ENCODE results near the gene MAST2.
"Not testable (repeated sequence)": the region's sequence is repeated elsewhere in the genome, so short reads cannot be mapped to it uniquely, and the experiment has no call there.

The MAST2 gene

DNA sequence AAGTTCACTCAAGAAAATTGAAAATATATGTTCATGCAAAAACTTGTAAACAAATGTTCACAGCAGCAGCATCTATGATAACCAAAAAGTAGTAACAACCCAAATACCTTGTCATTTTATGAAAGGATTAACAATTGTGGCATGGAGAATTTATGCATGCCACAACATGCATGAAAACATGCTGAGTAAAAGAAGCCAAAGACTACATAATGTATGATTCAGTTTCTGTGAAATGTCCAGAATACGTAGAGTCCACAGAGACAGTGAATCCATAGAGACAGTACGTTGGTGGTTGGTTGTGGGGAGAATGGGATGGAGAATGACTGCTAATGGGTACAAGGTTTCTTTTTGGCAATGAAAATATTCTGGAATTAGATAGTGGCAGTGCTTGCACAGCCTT, 148.7 kb downstream of the MAST2 start:
- DNase-seq, result no peak

DNA sequence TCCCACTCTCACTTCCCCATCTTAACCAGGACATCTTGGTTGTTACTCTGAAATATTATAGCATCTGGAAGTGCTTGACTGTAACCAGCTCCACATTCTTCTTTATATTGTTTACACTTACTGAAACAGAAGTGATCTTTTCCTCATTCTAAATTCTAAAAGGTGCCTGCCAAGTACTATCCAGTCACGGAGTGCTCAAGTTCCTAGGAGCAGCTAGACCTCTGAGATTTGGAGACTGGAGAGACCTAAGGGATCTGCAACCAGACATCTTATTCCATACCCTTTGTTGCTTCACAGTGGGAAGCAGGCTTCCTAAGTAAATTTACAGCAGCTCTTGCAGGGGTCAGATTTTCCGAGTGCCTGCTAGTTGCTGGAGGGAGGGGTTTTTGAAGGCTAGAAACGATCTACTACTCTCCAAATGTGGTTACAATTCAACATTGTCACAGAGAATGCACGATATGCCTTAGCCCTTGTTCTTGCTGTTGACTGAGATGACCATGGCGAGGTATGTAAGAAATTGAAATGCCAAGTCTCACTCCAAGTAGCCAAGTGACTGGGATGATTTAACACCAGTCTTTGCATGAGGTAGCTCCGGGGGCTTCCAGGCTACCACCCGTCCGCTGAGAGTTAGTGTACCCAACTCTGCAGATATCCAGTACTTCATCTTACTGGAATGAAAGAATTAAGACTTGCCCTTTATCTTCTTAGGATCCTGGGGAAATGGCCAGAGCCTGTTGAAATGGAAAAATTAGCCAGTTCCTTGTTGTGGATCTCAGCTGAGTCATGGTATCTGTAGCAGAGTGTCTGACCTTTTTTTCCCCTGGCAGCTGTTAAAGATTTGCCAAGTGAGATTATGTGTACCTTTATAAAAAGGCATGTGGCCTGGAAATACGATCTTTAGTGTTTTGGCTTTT, 150.8 kb downstream of the MAST2 start:
- no peak for DNase-seq

DNA sequence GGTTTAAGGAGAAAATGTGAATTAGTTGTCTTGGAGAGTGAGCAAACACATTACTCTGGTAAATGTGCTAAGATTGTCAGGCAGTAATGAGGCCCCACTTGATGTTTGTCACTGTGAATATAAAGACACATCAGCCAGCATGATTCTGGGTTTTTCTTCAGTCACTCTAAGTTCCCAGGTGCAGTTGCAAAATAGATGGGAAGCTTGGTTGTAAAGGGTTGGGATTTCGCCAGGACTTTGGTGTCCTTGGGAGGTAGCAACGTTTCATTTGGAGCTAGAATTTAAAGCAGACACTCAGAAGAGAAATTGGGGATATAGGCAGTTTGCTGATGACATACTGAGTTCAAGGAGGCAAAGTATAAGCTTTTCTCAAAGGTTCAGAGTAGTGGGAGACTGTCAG, 154.3 kb downstream of the MAST2 start:
- DNase-seq, result no peak

DNA sequence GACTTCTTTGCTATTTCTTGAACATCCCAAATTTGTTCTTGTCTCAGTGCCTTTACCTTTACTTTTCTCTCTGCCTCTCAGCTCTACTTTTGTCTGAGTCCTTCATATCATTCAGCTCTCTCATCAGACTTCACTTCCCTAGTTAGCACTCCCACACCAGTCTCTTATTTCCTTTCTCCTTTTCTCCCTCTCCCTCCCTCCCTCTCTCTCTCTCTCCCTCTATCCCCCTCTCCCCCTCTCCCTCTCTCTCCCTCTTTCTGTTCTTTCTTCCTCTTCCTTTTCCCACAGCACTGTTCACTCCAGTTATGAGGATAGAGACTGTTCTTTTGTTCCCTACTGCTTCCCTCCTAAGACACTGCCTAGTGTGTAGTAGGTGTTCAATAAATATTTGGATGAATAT, 154.9 kb downstream of the MAST2 start:
- no peak for DNase-seq

DNA sequence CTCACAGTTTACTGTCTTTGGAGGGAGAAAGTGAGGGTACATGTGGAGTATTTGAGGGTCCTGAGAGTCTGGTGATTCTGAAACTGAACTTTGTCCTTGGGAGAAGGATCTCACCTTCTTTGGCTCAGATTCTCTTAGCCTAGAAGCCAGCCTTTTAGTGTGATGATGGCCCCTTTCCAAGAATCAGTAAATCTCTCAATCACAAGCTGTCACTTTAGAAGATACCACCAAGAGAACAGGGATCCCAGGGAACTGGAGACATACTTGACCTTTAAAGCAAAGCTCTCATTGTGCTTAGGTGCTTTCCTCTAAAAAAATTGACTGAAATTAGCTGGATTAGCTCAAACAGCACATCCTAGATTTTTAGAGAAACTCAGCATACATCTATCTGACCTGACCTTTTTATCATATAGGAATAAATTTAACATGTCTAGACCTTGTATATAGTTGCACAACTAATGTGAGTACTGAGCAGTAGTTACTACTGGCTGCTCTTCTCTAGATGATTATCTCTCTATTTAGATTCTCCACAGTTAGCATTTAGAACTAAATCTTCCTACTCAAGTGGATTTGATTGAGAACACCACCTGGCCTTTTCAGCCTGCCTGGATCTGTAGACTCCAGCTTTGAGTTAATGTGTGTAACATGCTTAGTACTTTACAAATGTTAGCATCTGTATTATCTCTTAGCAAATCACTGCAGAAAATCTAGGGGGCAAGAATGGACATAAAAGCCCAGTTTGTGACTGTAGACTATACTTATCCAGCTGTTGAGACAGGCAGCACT, 157.7 kb downstream of the MAST2 start:
- no peak for DNase-seq

DNA sequence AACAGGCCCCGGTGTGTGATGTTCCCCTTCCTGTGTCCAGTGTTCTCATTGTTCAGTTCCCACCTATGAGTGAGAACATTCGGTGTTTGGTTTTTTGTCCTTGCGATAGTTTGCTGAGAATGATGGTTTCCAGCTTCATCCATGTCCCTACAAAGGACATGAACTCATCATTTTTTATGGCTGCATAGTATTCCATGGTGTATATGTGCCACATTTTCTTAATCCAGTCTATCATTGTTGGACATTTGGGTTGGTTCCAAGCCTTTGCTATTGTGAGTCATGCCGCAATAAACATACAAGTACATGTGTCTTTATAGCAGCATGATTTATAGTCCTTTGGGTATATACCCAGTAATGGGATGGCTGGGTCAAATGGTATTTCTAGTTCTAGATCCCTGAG, 158.5 kb downstream of the MAST2 start:
- DNase-seq, result not testable (repeated sequence)

DNA sequence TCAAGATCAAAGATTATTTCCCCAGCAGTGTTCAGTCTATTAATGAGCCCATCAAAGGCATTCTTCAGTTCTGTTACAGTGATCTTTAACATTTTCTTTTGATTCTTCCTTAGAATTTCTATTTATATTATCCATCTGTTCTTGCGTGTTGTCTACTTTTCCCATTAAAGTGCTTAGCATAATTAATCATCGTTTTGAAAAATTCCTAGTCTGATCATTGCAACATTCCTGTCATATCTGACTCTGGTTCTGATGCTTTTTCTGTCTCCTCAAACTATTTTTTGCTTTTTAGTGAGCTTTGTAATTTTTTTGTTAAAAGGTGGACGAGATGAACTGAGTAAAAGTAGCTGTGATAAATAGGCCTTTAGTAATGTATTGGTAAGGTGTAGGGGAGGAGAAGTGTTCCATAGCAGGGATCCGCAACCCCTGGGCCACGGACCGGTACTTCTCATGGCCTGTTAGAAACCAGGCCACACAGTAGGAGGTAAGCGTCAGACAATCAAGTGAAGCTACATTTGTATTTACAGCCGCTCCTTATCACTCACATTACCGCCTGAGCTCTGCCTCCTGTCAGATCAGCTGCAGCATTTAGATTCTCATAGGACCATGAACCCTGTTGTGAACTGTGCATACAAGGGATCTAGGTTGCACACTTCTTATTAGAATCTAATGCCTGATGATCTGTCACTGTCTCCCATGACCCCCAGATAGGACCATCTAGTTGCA, 165.7 kb downstream of the MAST2 start:
- no peak for DNase-seq

DNA sequence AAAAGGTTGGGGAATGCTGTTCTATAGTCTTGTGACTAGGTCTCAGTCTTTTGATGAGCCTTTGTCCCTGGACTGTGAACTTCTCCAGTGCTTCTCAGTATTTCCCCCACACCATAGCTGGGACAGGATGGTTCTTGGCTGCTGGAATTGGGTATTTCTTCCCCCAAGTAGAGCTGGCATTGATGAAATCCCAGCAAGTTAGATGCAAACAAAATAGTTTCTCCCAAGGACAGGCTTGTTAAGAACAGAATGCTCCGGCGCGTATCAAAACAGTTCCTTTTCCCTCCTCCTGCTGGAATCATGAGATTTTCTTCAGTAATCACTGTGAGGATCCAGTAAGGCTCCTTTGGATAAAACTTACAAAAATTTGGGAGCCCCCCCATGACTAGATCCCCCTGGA, 166.5 kb downstream of the MAST2 start:
- no peak for DNase-seq

DNA sequence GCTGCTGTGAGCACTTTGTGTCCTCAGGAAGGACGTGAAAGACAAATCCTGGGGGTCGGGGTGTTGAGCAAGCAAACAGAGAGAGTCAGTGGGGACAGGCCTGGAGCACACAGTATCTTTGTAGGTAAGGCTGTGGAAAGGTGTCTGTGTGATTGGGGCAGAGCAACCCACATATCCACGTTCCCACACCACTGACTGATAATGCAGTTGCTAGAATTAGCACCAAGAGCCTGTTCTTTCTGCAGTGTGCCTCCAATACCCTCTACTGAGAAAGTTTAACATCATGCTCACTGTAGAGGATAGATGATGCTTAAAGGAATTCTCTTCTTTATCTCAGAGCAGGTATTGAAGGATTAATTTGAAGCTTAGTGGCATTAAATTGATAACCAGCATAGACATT, 167.9 kb downstream of the MAST2 start:
- DNase-seq, result no peak

DNA sequence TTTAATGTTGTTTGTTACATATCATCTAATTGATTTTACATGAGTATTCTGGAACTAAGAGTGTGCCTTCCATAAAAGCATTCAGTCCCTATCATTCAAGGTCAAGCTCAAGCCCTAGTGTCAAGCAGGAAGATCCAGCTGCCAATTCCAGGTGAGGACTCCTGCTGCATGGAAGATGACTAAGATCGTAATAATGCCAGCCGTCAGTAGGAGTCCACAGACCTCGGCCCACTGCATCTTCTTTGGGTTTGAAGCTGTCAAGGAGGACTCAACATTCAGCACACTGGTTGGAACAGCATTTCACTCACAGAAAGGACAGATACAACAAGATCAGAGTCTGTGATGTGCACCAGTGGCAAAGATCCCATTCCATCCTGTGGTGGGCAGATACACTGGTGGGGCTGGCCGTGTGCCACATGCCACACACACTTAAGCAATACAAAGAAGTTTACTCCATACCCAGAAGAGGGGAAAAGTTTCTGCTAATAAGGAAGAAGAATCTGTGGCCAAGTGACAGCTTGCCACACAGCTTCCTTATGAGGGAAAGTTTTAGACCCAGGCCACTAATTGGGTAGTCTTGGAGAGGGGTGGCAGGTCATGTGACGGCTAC, 168.6 kb downstream of the MAST2 start:
- no peak for DNase-seq

DNA sequence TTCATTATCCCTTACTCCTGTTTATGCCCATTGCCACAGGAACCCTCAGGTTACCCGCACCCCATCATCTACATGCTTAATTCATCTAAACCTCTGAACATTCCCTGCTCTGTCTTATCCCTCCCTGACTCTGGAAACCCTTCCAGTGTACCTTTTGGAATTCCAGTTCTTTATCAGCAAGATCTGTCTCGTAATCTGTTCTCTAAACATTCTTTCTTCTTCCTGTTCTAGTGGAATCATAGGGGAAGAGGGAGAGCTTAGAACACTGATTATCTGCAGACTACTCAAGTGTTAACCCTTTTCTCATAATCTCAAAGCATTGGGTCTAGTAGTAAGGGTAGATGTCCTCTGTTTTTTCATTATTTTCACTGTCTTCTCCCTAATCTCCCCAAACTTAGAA, 169.2 kb downstream of the MAST2 start:
- no peak for DNase-seq

DNA sequence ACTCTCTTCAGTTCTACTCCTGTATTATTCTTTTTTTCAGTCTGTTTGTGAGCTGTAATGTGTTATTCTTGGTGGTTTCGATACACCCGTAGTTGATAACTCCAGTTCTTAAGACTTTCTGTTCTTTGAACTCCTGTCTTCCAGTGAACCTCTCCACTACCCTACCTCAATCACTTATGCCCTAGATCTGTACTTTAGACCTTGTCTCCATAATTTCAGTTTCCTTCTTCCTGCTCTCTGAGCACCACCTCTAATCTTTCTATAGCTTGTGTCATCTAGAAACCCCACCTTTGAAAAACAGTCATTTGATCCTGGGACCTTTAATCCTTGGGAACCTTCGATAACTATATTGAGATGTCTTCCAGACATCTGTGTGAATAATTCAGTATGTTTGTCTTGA, 169.7 kb downstream of the MAST2 start:
- no peak for DNase-seq

DNA sequence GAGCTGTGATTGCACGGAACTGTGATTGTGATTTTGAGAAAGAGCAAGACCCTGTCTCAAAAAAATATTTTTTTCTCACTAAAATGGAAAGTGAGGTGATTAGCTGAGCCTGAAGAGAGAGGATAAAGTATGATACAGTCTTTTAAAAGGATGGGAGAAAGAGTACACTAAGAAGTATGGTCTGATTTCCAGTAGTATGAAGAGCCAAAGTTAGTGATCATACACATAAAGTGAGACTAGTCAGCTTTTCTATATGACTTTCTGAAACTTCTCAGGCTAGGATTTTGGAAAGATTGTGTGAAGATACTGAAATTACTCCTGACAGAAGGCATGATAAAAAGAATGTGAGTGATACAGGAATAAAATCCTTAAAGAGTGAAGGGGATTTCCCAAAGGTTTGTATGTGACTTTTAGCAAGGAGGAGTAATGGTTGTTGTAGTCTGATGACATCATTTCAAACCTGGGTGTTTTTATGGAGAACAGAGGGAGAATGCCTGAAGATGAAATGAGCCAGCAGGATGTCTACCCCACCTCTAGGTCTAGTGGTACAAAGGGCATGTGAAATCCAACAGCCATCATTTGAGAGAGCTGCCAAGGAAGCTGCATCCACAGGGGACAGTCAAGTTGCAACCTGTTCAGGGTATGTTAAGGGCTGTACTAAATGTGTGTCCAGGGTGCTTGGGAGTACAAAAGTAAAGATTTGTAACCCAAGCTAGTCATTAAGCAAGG, 171.3 kb downstream of the MAST2 start:
- DNase-seq, result no peak

DNA sequence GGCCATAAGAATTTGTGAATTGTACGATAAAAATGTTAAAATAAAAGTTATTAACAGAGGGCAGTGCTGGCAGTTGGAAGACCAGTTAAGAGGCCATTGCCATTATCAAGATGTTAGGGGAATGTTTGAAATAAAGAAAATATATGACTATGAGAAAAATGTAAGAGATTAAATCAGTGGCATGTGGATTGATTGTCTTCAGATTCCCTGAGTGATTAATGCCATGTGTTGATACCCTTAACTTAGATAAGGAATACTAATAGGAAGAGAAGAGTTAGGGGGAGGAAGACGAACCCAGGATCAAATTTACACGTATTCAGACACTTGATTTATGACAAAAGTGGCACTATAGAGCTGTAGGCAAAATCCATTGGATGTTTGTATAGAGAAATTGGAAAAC, 173.2 kb downstream of the MAST2 start:
- no peak for DNase-seq

DNA sequence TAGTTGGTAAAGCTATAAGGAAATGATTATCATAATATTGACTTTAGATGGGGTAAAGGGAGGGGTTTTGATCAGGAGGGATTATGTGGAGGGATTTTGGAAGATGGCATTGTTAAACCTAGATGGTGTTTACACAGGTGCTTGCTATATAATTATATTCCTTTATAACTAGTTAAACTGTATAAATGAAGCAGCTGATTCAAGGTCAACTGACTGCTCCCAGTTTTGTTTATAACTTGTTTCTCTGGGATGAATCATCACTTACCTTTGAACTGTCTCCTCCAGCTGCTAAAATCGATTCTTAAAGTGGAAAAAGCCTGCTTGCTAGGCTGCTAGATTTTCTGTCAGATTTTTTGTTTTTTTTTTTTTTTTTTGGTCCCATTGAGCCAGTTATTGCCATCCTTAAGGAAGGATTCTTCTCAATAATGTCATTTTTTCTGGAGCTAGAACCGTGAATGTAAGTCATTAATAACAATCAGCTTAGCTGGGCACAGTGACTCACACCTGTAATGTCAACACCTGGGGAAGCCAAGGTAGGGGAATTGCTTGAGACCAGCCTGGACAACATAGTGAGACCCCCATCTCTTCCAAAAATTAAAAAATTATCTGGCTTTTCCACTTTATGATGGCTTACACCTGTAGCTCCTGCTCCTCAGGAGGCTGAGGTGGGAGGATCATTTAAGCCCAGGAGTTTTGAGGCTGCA, 175.8 kb downstream of the MAST2 start:
- DNase-seq, result no peak

DNA sequence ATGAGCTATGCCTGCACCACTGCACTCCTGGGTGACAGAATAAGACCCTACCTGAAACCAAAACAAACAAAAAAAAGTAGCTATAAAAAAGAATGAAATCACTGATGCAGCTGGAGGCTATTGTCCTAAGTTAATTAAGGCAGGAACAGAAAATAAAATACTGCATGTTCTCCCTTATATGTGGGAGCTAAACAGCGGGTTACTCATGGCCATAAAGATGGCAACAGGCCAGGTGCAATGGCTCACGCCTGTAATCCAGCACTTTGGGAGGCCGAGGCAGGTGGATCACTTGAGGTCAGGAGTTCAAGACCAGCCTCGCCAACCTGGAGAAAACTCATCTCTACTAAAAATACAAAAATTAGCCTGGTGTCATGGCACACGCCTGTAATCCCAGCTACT, 176.4 kb downstream of the MAST2 start:
- no peak for DNase-seq

DNA sequence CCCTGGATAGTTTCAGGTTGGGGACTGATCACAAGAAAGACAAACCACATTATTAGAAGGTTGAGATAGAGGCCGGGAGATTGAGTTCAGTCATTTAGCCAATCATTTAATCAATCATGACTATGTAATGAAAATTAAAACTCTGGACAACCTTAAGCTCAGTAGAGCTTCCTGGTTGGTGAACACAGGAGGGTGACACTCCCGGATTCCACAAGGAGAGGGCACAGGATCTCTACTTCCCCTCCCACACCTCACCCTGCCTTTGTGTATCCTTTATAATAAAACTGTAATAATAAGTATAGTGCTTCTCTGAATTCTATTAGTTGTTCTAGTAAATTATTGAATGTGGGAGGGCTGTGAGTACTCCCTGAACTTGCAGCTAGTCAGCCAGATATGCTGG, 178.9 kb downstream of the MAST2 start:
- DNase-seq, result no peak

DNA sequence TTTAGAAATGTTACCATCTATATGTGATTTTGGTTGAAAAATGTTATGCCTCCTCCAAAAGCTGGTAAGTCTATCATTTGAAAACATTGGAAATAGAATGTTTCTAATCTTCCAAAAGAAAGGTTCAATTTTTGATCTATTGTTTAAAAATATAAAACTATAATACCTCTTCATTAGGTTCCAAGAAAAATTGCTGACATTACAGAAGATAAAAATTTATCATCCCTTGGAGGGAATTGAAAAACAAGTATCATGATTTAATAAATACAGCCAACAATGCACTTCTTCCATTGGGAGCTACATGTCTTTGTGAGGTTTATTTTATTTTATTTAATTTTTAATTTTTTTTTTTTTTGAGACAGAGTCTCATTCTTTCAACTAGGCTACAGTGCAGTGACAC, 180.6 kb downstream of the MAST2 start:
- no peak for DNase-seq

DNA sequence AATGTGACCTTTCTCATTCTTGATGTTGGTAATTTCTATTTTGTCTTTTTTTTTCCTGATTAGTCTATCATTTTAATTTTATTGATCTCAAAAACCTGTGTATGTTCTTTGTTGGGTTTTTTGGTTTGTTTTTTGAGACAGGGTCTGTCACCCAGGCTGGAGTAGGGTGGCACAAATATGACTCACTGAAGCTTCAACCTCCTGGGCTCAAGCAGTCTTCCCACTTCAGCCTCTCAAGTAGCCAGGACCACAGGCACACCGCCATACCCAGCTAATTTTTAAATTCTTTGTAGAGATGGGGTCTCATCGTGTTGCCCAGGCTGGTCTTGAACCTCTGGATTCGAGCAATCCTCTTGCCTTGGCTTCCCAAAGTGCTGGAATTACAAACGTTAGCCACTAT, 183.8 kb downstream of the MAST2 start:
- no peak for DNase-seq

DNA sequence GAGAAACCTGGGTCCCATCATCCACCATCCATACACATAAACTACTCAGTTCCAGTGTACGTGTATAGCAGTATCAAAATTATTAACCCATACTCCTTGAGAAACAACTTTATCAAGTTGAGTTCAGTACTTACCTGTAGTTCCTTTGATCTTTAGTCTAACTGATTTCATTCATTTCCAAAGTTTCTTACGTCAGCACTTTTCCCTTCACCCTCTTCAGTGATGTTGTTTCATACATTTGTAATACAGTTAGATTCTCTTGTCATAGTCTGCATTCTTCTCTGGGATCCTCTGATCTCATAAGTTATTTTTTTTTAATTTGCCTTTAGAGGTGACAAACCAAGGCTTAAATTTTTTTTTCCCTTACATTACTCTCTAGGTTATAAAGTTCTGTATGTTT, 185.8 kb downstream of the MAST2 start:
- no peak for DNase-seq

DNA sequence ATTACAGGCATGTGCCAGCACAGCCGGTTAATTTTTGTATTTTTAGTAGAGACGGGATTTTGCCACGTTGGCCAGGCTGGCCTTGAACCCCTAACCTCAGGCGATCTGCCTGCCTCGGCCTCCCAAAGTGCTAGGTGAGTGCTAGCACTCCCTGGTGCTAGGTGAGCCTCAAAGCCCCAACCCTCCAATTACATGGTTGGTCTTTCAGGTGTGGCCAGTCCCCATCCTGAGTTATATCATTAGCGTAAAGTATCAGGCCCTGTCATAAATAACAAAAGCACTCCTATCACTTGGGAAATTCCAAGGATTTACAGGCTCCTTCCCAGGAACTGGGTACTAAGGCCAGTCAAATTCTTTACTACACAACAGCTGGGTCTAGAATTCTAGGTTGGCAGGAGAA, 191.0 kb downstream of the MAST2 start:
- DNase-seq, result no peak

DNA sequence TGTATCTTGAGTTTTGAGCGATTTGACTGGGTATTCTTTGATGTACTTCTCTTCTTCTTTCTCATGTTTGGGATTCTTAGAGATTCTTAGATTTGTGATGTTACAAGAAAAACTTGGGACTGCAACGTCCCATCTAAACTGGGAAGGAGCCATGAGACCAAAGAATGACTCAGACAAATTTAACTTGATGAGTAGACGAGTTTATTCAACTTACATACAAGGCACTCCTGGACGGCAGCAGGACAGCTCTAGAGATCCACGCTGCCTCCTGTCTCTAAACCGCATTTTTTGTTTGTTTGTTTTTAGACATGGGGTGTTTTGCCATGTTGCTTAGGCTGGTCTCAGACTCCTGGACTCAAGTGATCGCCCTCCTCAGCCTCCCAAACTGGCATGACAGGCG, 191.9 kb downstream of the MAST2 start:
- DNase-seq, result no peak

All from CD4-positive, alpha-beta T cell treated with Interleukin-1 beta for 1 hour (primary cell).